Measurements from ENCODE around the gene PLTP.

PLTP gene

DNA sequence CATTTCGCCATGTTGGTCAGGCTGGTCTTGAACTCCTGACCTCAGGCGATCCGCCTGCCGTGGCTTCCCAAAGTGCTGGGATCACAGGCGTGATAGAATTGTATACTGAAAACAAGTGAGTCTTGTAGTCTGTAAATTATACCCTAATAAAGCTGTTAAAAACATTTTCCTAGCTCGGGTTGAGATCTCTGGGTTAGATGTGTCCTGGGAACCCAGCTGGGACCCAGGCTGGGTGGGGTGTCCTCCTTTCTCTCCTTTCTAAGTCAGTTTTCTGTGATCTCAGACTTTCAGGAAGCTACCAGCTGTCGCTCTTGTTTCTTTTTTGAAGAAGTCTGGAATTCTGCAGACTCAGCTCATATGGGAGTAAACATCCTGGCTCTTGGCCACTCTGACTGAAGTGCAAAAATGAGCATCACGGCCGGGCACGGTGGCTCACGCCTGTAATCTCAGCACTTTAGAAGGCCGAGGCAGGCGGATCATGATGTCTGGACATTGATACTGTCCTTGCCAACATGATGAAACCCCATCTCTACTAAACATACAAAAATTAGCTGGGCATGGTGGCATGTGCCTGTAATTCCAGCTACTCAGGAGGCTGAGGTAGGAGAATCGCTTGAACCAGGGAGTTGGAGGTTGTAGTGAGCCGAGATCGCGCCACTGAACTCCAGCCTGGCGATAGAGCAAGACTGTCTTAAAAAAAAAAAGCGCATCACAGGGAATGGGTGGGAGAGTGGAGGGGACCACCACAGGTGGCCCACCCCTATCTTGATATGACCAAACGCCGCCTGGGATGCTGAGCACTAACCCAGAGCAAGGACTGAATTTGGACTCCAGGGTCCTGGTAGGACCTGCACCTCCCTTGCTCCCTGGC is 12.7 kb upstream of the PLTP start:
- DNase-seq (ENCODE audit: low read depth, low spot score) = no peak
- no peak overlapping the region for H3K27ac ChIP-seq

DNA sequence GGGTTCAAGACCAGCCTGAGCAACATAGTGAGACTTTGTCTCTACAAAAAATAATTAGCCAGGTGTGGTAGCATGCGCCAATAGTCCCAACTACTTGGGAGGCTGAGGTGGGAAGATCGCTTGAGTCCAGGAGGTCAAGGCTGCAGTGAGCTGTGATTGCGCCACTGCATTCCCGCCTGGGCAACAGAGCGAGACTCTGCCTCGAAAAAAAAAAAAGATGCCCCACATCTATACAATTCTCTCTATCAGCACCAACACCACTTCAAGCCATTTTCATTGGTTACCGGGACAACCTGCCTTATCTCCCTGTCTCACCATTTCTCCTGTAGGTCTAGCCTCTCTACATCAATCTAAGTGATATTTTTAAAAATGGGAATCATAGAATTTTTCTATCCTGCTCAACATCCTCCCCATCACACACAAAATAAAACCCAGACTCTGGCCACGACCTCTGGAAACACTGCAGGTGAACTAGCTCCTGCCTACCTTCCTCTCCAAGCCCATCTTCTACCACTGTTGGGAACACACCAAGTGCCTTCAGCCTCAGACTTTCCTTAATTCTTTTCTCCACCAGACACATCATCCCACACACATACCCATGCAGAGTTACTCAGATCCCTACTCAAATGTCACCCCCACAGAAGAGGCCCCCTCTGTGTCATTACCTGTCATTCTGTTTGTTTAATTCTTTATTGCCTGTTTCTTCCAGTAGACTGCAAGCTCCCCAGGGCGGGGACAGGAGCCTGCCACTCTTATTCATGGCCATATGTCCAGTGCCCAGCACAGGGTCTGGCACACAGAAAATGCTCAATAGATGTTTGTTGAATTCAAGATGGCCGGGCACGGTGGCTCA is 9.6 kb upstream of the PLTP start:
- no peak for DNase-seq (ENCODE audit: low read depth, low spot score)
- H3K27ac ChIP-seq = no peak overlapping the region

DNA sequence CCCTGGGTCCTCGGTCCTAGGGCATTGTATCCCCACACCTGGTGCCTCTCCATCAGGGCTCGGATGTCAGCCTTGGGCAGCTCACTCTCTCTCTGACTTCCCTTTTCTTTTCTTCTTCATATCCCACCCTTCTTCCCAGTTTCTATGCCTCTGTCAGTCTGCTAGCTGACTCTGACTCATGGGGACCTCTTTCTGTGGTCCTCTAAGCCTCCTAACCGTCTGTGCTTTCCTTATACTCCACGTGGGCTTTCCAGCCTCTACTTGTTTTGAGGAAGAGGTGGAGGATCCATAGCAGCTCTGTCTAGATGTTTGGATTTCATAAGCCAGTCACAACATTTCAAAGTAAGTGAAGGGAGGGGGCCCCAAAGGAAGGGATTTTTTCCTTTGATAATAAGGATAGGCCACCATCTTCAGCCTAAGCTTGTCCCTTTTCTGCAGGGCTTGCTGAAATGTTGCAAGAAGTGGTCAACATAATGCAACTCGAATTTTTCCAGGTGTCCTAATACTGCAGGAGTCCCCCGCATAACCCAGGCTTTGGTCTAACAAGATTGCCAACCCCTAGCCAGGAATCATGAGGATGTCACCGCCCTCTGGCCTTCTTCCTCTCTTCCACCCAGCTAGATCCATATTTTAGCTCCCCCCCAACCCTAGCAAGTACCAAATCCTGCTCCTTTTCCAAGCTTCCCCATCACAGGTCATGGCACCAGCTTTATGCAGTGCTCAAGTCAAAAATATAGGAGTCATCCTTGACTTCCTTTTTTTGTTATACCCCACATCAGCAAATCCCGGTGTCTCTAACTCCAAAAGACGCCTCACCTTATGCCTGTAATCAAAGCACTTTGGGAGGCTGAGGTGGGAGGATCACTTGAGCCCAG is 8.7 kb upstream of the PLTP start:
- DNase-seq (ENCODE audit: low read depth, low spot score) = no peak

DNA sequence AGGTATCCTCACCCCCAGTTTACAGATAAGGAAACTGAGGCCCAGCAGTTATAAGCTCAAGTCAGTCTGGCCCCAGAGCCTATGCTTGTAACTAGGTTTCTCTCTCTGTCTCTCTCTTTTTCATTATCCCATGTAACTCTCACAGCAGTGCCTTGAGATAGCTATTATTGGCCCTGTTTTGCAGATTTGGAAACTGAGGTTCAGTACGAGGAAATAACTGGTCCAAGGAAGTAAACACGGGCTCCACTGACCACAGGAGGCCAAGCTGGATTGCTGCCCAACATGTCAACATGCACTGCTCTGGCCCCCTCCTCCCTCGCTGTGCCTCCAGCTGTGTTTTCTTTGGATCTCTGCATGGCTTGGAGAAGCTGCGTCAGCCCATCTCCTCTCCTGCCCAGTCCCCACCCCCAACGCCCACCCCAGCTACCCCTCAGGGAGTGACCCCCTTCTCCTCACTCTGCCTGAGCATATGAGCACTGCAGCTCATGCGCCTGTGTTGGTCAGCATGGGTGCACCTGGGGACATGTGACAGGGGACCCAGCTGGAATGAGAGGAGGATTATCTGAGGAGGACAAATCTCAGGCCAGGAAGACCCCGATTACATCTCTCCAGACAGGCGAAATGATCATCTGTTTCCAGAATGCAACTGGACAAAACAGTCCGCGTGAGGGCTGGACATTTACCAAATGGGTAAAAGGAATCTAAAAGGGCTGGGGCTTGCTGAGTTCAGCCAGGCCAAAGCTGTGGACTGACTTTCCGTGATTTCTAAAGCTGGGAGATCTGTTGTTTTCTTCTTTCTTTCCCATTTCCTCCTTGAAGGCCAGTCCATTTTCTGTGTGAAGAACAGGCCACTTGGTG is 7.8 kb upstream of the PLTP start:
- no peak for DNase-seq (ENCODE audit: low read depth, low spot score)
- H3K27ac ChIP-seq = no peak overlapping the region

More for the DNA sequence above, 8.7 kb upstream of the PLTP start:
- no peak overlapping the region for H3K27ac ChIP-seq

DNA sequence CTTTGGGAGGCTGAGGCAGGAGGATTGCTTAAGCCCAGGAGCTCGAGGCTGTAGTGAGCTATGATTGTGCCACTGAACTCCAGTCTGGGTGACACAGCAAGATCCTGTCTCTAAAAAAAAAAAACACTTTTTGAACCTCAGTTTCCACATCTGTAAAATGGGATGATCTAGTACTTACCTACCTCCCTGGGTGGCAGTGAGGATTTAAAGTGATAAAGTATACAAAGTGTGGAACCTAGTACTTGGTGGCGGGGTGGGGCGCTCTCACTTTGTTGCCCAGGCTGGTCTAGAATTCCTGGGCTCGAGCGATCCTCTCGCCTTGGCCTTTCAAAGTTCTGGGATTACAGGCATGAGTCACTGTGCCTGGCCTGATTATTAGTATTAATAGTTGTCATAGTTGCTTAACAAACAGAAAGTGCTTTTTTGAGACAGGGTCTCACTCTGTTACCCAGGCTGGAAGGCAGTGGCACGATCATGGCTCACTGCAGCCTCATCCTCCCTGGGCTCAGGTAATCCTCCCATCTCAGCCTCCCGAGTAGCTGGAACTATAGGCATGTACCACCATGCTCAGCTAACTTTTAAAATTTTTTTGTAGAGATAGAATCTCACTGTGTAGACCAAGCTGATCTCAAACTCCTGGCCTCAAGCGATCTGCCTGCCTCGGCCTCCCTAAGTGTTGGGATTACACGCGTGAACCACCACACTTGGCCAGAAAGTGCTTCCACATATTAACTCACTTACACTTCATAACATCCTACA is 7.0 kb upstream of the PLTP start:
- no peak for DNase-seq (ENCODE audit: low read depth, low spot score)
- H3K27ac ChIP-seq = no peak overlapping the region

DNA sequence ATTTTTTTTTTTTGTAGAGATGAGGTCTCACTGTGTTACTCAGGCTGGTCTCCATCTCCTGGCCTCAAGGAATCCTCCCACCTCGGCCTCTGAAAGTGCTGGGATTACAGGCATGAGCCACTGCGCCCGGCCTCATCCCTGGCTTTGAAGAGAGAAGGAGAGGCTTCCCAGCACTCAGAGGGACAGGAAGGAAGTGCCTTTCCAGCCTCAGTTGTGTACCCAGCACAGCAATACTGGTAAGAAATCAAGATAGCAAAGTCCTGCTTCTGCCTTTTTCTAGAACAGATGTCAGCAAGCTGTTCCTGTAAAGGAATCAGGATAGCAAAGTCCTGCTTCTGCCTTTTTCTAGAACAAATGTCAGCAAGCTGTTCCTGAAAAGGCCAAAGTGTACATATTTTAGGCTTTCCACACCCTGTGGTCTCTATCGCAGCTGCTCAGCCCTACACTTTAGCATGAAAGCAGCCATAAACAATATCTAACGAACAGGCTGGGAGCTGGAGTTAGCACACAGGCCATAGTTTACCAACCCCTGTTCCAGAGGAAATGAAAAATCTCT is 6.3 kb upstream of the PLTP start:
- DNase-seq (ENCODE audit: low read depth, low spot score) = no peak
- no peak overlapping the region for H3K27ac ChIP-seq

DNA sequence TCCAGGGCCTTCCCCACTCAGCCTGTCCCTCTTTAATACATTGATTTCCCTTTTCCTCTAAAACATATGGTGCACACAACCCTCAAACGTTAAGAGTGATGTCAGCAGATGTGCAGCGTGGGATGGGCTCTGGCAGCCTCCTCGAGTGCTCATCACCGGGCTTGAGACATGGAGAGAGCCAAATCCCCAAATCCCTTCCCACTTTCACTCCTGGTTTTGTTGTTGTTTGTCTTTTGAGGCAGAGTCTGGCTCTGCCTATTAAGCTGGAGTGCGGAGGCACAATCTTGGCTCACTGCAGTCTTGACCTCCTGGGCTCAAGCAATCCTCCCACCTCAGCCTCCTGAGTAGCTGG is 5.8 kb upstream of the PLTP start:
- no peak overlapping the region for H3K27ac ChIP-seq
- no peak for DNase-seq (ENCODE audit: low read depth, low spot score)

DNA sequence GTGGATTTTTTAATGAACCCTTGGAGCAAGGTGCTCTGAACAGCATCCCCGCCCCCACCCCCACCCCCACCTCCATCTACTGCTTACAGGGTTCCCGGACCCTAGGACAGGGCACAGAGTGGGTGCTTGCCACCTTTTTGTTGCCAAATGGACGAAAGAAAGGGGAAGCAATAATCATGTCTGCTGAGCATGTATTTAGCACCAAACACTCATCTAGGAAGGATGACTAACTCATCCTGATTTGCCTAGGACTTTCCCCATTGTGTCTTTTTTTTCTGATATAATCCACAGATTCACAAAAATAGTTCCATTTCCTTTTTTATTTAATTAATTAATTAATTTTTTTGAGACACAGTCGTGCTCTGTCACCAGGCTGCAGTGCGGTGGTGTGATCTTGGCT is 1.2 kb upstream of the PLTP start:
- DNase-seq (ENCODE audit: low read depth, low spot score) = no peak
- peak overlapping the region; percentile 50 for H3K27ac ChIP-seq

DNA sequence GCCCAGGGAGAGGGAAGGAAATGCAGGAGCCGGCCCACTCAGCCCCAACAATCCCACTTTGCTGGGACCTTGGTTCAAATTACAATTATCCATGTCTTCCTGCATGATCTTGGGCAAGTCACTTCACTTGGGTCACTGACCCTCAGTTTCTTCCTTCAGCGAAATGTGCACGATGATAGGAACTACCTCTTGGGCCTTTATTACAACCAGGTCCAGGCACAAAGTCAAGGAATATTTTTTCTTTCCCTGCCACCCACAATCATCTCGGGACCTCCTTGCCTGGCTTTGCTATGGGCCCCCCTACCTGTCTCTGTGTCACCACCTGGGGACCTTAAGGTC is 358 bp upstream of the PLTP start:
- peak overlapping the region; percentile 50 for H3K27ac ChIP-seq

DNA sequence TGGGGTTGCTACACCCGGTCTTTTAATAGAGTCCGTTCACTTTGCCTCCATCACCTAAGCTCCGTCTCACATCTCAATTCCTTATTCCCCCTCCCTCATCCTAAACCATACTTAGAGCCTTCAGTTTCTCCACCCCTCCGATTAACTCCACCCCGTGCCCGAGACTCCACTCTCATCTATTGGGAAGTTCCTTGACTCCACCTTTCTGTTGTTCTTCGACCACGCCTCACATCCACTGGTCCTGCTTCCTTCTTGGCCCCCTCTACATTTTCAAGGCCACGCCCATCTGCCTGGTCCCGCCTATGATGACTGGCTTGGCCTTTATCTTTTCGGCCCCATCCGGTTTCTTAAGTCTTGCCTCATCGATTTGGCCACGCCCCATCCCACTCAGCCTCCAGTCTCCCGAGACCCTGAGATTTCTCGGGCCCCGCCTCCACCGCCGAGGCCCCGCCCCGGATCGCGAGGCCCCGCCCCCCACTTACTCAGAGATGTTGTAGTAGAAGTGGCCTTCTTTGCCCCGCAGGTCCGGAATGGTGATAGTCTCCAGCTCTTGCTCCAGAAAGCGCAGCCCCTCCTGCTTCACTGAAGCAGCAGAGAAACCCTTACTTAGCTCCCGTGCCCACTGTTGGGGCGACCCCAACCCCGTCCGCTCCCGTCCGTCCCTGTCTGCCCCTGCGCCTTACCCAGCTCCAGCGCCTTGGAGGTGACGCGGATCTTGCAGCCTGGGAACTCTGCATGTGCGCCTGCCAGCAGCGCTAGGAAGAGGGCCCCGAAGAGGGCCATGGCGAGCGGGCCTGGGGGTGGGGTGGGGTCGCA is 1.1 kb downstream of the PLTP start:
- H3K27ac ChIP-seq = peak overlapping the region; percentile 50
- peak; percentile 98 for DNase-seq (ENCODE audit: low read depth, low spot score)

More for the DNA sequence above, 358 bp upstream of the PLTP start:
- DNase-seq (ENCODE audit: low read depth, low spot score) = no peak

DNA sequence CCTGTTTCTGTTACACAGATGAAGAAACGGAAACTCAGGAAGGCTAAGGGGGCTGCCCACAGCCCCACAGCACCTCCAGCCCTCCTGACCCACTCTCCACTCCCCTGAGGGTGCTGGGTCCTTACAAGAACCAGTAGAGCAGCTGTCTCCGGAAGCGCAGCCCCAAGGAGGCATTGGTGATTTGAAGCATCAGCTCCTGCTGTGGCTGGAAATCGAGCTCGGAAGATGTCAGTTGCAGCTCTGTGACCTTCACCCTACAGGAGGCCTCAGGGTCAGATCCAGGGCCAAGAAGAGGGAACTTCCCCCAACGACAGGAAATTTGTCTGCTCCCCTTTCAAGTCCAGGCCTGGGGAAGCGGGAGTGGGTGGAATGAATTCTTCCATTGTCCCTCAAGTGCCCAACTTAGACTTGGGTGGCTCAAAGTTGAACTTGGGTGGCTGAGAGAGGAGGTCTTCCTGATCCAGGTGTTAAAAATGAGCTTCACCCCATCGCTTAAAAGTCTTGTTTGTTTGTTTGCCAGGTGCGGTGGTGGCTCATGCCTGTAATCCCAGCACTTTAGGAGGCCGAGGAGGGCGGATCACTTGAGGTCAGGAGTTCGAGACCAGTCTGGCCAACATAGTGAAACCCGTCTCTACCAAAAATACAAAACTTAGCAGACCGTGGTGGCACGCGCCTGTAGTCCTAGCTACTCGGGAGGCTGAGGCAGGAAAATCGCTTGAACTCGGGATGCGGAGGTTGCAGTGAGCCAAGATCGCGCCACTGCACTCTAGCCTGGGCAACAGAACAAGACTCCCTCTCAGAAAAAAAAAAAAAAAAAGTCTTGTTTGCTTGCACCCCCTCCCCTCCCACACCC is 1.9 kb downstream of the PLTP start:
- no peak for DNase-seq (ENCODE audit: low read depth, low spot score)
- H3K27ac ChIP-seq = peak overlapping the region; percentile 50

DNA sequence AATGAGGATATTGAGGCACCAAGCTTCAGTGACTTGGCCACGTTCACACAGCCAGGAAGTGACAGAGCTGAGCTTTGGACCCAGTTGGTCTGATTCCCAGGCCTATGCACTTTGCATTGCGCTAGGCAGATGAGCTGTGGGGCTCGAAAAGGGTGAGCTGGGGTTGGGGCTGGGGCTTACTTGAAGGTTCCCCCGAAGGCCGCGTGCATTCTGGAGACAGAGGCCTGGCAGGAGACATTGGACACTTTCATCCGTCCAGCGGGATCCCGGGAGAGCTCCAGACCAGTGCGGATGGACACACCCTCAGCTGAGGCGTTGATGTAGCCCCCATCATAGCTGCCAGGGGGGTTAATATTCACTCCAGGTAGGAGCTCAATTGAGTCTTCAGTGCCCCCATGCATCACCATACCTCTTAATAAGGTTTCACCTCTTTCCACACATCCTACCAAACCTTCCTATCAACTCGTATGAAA is 2.6 kb downstream of the PLTP start:
- DNase-seq (ENCODE audit: low read depth, low spot score) = no peak
- H3K27ac ChIP-seq = no peak overlapping the region

DNA sequence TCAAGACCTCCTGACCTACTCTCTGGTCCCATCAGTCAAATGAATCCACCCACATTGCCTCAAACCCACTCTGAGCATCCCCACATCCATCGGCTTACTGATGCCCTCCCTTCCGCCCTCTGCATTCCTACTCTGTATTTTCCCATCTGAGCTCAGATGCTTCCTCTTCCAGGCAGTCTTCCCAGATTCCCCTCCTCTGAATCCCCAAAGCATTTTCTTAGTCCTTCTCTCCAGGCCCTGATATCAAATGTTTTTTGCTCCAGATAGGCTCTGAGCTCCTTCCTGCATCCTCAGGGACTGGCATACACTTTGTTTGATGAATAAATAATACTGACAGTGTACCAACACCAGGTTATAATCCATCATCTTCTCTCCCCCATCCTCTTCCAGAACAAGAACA is 3.9 kb downstream of the PLTP start:
- no peak for DNase-seq (ENCODE audit: low read depth, low spot score)
- H3K27ac ChIP-seq = no peak overlapping the region

DNA sequence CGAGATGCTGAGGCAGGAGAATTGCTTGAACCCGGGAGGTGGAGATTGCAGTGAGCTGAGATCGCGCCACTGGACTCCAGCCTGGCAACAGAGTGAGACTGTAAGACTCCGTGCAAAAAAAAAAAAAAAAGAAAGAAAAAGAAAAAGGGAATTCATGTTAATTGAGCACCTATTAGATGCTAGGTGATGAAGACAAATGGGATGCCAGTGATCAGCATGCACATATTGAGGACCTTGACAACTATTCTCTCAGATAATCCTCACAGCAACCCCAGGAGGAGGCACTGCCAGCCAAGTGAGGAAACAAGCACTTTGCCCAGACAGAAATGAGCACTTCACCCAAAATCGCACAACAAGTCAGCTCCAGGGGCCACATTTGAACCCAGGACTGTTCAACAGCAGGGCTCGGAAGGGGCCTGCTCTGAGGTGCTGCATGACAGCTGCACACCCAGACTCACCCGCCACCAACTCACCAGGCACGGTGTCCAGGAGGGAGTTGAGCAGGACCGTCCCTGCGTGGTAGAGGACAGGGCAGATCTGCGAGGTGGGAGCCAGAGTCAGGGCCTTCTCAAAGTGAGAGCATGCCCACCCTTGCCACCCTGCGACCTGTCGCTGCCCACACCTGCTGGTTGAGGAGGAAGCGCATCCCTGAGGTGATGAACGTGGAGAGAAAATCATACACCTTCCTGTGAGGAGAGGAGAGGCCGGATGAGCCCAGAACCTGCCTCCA is 4.6 kb downstream of the PLTP start:
- H3K27ac ChIP-seq = no peak overlapping the region
- DNase-seq (ENCODE audit: low read depth, low spot score) = no peak

DNA sequence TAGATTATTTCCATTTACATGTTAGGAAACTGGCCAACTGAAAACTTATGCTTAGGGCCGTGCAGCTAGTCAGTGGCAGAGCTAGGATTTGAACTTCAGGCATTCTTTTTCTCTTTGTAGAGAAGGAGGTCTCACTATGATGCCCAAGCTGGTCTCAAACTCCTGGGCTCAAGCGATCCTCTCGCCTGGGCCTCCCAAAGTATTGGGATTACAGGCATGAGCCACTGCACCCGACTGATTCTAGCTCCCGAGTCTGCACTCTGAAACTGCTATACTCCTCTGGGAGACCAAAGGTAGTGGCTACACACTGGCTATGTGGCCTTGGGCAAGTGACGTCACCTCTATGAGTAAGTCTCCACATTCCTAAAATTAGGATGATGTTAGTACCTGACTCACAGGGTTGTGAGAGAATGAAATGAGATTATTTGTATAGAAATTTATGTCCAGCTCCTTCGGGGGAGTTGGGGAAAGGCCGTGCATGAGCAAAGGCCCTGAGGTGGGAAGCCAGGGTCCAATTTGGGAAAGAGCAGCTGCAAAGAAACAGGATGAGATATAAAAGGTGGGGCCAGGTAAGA is 6.4 kb downstream of the PLTP start:
- H3K27ac ChIP-seq = peak overlapping the region; percentile 49
- DNase-seq (ENCODE audit: low read depth, low spot score) = peak; percentile 36
